ENCODE results near the gene RIC1. TPM values are rescaled to one million over a fixed set of nuclear protein-coding genes. Genes with fewer than 3 reads are reported as not detected.

RIC1 gene
- total RNA-seq, 1 experiment from 2014 or later, result 13.8 TPM

GRCh38 chr9:5820425-5820824 lies 191.5 kb downstream of the RIC1 start:
- Histone ChIP-seq H3K4me1 (replicated peaks; ENCODE audit: insufficient read depth) (peaks cover 32% of the 10 kb centered on the region), H3K4me2 (no peak overlapping the region), H2AFZ (no peak overlapping the region), H3F3A (ENCODE audit: insufficient read depth, low read depth) (peaks cover 23% of the 10 kb centered on the region), H3K27me3 (ENCODE audit: insufficient read depth, low read depth) (no peaks in the 10 kb centered on the region), H3K36me3 (ENCODE audit: low read depth) (peaks cover 18% of the 10 kb centered on the region; the same call in 1 of the 2 replicates), H3K9me3 (ENCODE audit: insufficient read depth, low read depth) (no peaks in the 10 kb centered on the region; the same call in 1 of the 2 replicates), H3K79me2 (ENCODE audit: low read depth) (peaks cover 17% of the 10 kb centered on the region; the same call in 1 of the 2 replicates), H3K4me3 (no peak overlapping the region), H3K9me2 (ENCODE audit: insufficient read depth) (no peaks in the 10 kb centered on the region), H3K27ac (peak overlapping the region; percentile 26; the same call in 1 of the 2 replicates), H4K20me1 (ENCODE audit: insufficient read depth) (no peaks in the 10 kb centered on the region)
- ChIA-PET POLR2A (ENCODE audit: unreplicated experiment) (no interaction called here), CTCF (no interaction called here)
- TF ChIP-seq, protein P1, sequence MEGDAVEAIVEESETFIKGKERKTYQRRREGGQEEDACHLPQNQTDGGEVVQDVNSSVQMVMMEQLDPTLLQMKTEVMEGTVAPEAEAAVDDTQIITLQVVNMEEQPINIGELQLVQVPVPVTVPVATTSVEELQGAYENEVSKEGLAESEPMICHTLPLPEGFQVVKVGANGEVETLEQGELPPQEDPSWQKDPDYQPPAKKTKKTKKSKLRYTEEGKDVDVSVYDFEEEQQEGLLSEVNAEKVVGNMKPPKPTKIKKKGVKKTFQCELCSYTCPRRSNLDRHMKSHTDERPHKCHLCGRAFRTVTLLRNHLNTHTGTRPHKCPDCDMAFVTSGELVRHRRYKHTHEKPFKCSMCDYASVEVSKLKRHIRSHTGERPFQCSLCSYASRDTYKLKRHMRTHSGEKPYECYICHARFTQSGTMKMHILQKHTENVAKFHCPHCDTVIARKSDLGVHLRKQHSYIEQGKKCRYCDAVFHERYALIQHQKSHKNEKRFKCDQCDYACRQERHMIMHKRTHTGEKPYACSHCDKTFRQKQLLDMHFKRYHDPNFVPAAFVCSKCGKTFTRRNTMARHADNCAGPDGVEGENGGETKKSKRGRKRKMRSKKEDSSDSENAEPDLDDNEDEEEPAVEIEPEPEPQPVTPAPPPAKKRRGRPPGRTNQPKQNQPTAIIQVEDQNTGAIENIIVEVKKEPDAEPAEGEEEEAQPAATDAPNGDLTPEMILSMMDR (conservative IDR thresholded peaks at IDR 0.05), result no peak
- TF ChIP-seq EZH2 (IDR thresholded peaks at IDR 0.05; ENCODE audit: low read depth), result no peak
- no peak for DNase-seq
- intact Hi-C loops (cut with micrococcal nuclease; ENCODE audit: unreplicated experiment), result no loop called here
- no TSS peak for BruUV-seq (replicated peaks)

- peaks cover 24% of the 10 kb centered on the region for H3K36me3 ChIP-seq (ENCODE audit: low read depth)
- CTCF ChIA-PET, result no interaction called here
Observed at GRCh38 chr9:5825223-5825622, 196.3 kb downstream of the RIC1 start.

More at GRCh38 chr9:5825223-5825622, 196.3 kb downstream of the RIC1 start:
- 0 out of 2 replicates have a peak, but pooled peaks cover 6% of the 10 kb centered on the region for H3K4me1 ChIP-seq (replicated peaks; ENCODE audit: insufficient read depth)
- 0 out of 2 replicates have a peak overlapping the region, but pooled peaks have one; percentile 32 for H3K27ac ChIP-seq
- no peaks in the 10 kb centered on the region for H3K27me3 ChIP-seq (ENCODE audit: insufficient read depth, low read depth)
- POLR2A ChIA-PET (ENCODE audit: unreplicated experiment), result no interaction called here
- no TSS peak for BruUV-seq (replicated peaks)
- no peaks in the 10 kb centered on the region for H3K9me3 ChIP-seq (ENCODE audit: insufficient read depth, low read depth)
- H3K79me2 ChIP-seq (ENCODE audit: low read depth), result peaks cover 43% of the 10 kb centered on the region
- H3F3A ChIP-seq (ENCODE audit: insufficient read depth, low read depth), result 0 out of 2 replicates have a peak, but pooled peaks cover 4% of the 10 kb centered on the region
- no peak for TF ChIP-seq EZH2 (IDR thresholded peaks at IDR 0.05; ENCODE audit: low read depth)
- TF ChIP-seq, protein P1 (conservative IDR thresholded peaks at IDR 0.05), result no peak
- H2AFZ ChIP-seq, result no peak overlapping the region
- intact Hi-C loops (cut with micrococcal nuclease; ENCODE audit: unreplicated experiment), result no loop called here
- no peak overlapping the region for H3K4me2 ChIP-seq
- H3K4me3 ChIP-seq, result no peak overlapping the region
- DNase-seq, result no peak
- no peaks in the 10 kb centered on the region for H3K9me2 ChIP-seq (ENCODE audit: insufficient read depth)
- H4K20me1 ChIP-seq (ENCODE audit: insufficient read depth), result no peaks in the 10 kb centered on the region

Other genes with a start within 250 kb of the RIC1 start
- gene PLGRKT, start 191.2 kb upstream of the RIC1 start, total RNA-seq (2021), result 13.5 and 22.0 TPM in 2 replicates
- gene CD274, start 178.6 kb upstream of the RIC1 start, total RNA-seq (2021), result 2.3 and 4.4 TPM in 2 replicates
- gene PDCD1LG2, start 118.6 kb upstream of the RIC1 start, total RNA-seq (2021), result 0.55 and 1.4 TPM in 2 replicates
- gene ERMP1, start 204.0 kb downstream of the RIC1 start, total RNA-seq (2021), result 51.0 and 64.6 TPM in 2 replicates